RWPE1 (cell line): ENCODE measurements around the gene C19orf38.
"Not testable (repeated sequence)": the region's sequence is repeated elsewhere in the genome, so short reads cannot be mapped to it uniquely, and the experiment has no call there.

Experiments used
- CTCF ChIA-PET: fragments of 350-600 bp; sonication (Branson Sonifier 250); formaldehyde crosslinking; extraction: SDS; loops from one replicate; lab custom pipeline; 2021; lab: Yijun Ruan, JAX
- POLR2A ChIA-PET: fragments of 400-600 bp; formaldehyde crosslinking; extraction: SDS; loops from one replicate; lab custom pipeline; 2020; ENCODE audit warnings: antibody characterized with exemption; ENCODE audit not compliant: low non-redundant PET; lab: Yijun Ruan, JAX
- DNase-seq: peaks from one replicate; pipeline ENCODE4 v3.0.0; 2012; ENCODE audit warnings: low spot score
- H3K27ac ChIP-seq: fragments of 450-650 bp; 2 replicates; pipeline ENCODE4 v1.5.1; 2017
- CTCF ChIP-seq: fragments of 450-650 bp; conservative IDR thresholded peaks from 2 replicates; pipeline ENCODE4 v1.5.1; 2017; ENCODE audit warnings: low read depth, mild to moderate bottlenecking

C19orf38 gene

GRCh38 chr19:10855879-10856522, 7.8 kb downstream of the C19orf38 start:
- CTCF ChIA-PET = interaction anchor here (0.7 to 2.3 kb wide), 3 partner anchors 8 to 122 kb away, joined by 3 to 24 read pairs (median 6); partner anchors contain the start of gene TMED1
- TF ChIP-seq CTCF = peak; percentile 36
- no peak for DNase-seq
- no peak overlapping the region for H3K27ac ChIP-seq
- POLR2A ChIA-PET = no interaction called here

- DNase-seq, POLR2A ChIA-PET, H3K27ac ChIP-seq: not testable (repeated sequence)
- CTCF ChIA-PET = interaction anchor here (0.7 kb wide), 1 partner anchor 121 kb away, joined by 6 read pairs; no protein-coding TSS in a partner anchor
These were observed 8.7 kb downstream of the C19orf38 start for GRCh38 chr19:10856899-10857298.

- DNase-seq = no peak
- ChIA-PET POLR2A (no interaction called here), CTCF (interaction anchor here (0.8 kb wide), 1 partner anchor 15 kb away, joined by 3 read pairs; no protein-coding TSS in a partner anchor)
These were observed 10.1 kb downstream of the C19orf38 start for GRCh38 chr19:10858204-10858828.

GRCh38 chr19:10861103-10861651, 13.0 kb downstream of the C19orf38 start:
- no peak; the same call in 1 of the 2 replicates for TF ChIP-seq CTCF
- H3K27ac ChIP-seq = no peak overlapping the region
- POLR2A ChIA-PET = no interaction called here
- CTCF ChIA-PET = interaction anchor here (0.5 to 0.9 kb wide), 3 partner anchors 53 to 462 kb away, joined by 3 to 4 read pairs (median 3); no protein-coding TSS in a partner anchor
- no peak for DNase-seq

More at GRCh38 chr19:10858204-10858828, 10.1 kb downstream of the C19orf38 start:
- H3K27ac ChIP-seq = no peak overlapping the region
- peak; percentile 42 for TF ChIP-seq CTCF

- CTCF ChIA-PET = interaction anchor here (0.7 kb wide), 1 partner anchor 11 kb away, joined by 4 read pairs; no protein-coding TSS in a partner anchor
- DNase-seq = no peak
- POLR2A ChIA-PET = no interaction called here
- H3K27ac ChIP-seq = peak overlapping the region; percentile 45
- no peak for TF ChIP-seq CTCF
These were observed 14.4 kb downstream of the C19orf38 start for GRCh38 chr19:10862561-10863106.

GRCh38 chr19:10863107-10863717, 15.0 kb downstream of the C19orf38 start:
- POLR2A ChIA-PET = no interaction called here
- no peak for TF ChIP-seq CTCF
- no peak for DNase-seq

More at GRCh38 chr19:10863107-10863717, 15.0 kb downstream of the C19orf38 start:
- peak overlapping the region; percentile 45 for H3K27ac ChIP-seq
- CTCF ChIA-PET = interaction anchor here (0.7 to 1.9 kb wide), 5 partner anchors 10 to 402 kb away, joined by 3 to 11 read pairs (median 5); partner anchors contain the start of gene DNM2
